ENCODE measurements around the gene LYPD3. TPM values are rescaled to one million over a fixed set of nuclear protein-coding genes. Genes with fewer than 3 reads are reported as not detected.

LYPD3 gene
- total RNA-seq, 1 donor from 2014 or later = not detected

GRCh38 chr19:43416951-43417623 lies 48.3 kb downstream of the LYPD3 start:
- Mint-ChIP-seq H3K27ac (no peak overlapping the region), H3K4me1 (peaks cover 5% of the 10 kb centered on the region)
- POLR2A ChIA-PET = no interaction called here

GRCh38 chr19:43414554-43414953 lies 50.9 kb downstream of the LYPD3 start, which contains the start of gene TEX101:
Gene TEX101, plus strand, starts transcription at chr19:43414890. Its CDS starts 1,030 bp downstream, at chr19:43415920.
- POLR2A ChIA-PET = no interaction called here
- DNase-seq (no peak), ATAC-seq (ENCODE audit: low read depth) (no peak)
- H3K36me3 Mint-ChIP-seq (ENCODE audit: low read depth) = no peaks in the 10 kb centered on the region
- intact Hi-C loops (cut with micrococcal nuclease) = no loop called here
- H3K27ac Mint-ChIP-seq = no peak within 1 kb of the TSS
- TF ChIP-seq CTCF (IDR thresholded peaks at IDR 0.05) = no peak
- no peak within 1 kb of the TSS for H3K4me3 Mint-ChIP-seq
- H3K9me3 Mint-ChIP-seq = peaks cover 6% of the 10 kb centered on the region
- CTCF ChIA-PET = no interaction called here
- H3K27me3 Mint-ChIP-seq = no peaks in the 10 kb centered on the region
- peaks cover 5% of the 10 kb centered on the region for H3K4me1 Mint-ChIP-seq

More at GRCh38 chr19:43416951-43417623, 48.3 kb downstream of the LYPD3 start:
- Mint-ChIP-seq H3K36me3 (ENCODE audit: low read depth) (no peaks in the 10 kb centered on the region), H3K27me3 (peaks cover 4% of the 10 kb centered on the region), H3K9me3 (peaks cover 4% of the 10 kb centered on the region), H3K4me3 (no peak overlapping the region)
- TF ChIP-seq CTCF (IDR thresholded peaks at IDR 0.05) = no peak
- ATAC-seq (ENCODE audit: low read depth) (no peak), DNase-seq (no peak)
- CTCF ChIA-PET = interaction anchor here (0.7 to 1.4 kb wide), 2 partner anchors 12 to 102 kb away, joined by 3 read pairs; no protein-coding TSS in a partner anchor
- intact Hi-C loops (cut with micrococcal nuclease) = no loop called here

- CTCF ChIA-PET = no interaction called here
- Mint-ChIP-seq H3K27me3 (no peaks in the 10 kb centered on the region), H3K4me3 (no peak overlapping the region), H3K4me1 (peaks cover 5% of the 10 kb centered on the region), H3K27ac (no peak overlapping the region), H3K36me3 (ENCODE audit: low read depth) (no peaks in the 10 kb centered on the region), H3K9me3 (peaks cover 6% of the 10 kb centered on the region)
- TF ChIP-seq CTCF (IDR thresholded peaks at IDR 0.05) = no peak
- intact Hi-C loops (cut with micrococcal nuclease) = no loop called here
- no peak for DNase-seq
- POLR2A ChIA-PET = no interaction called here
- ATAC-seq (ENCODE audit: low read depth) = no peak
These were observed 53.0 kb downstream of the LYPD3 start for GRCh38 chr19:43412441-43412840.

Other genes with a start within 250 kb of the LYPD3 start
- not detected in 2 replicates for gene PSG9, start 196.1 kb downstream of the LYPD3 start, total RNA-seq
- gene CD177, start 111.9 kb downstream of the LYPD3 start, total RNA-seq = not detected in 2 replicates
- gene TEX101, start 50.7 kb downstream of the LYPD3 start, total RNA-seq = not detected in 2 replicates
- 32.2 and 34.5 TPM in 2 replicates for gene PHLDB3, start 39.1 kb upstream of the LYPD3 start, total RNA-seq
- gene ETHE1, start 61.6 kb upstream of the LYPD3 start, total RNA-seq = 16.3 and 16.7 TPM in 2 replicates
- 1.9 and 3.4 TPM in 2 replicates for gene ZNF575, start 67.6 kb upstream of the LYPD3 start, total RNA-seq
- gene XRCC1, start 109.9 kb upstream of the LYPD3 start, total RNA-seq = 31.9 and 34.5 TPM in 2 replicates
- 1.9 and 2.1 TPM in 2 replicates for gene PINLYP, start 110.2 kb upstream of the LYPD3 start, total RNA-seq
- 13.1 and 14.1 TPM in 2 replicates for gene IRGQ, start 130.5 kb upstream of the LYPD3 start, total RNA-seq
- 14.5 and 17.3 TPM in 2 replicates for gene ZNF576, start 131.0 kb upstream of the LYPD3 start, total RNA-seq
- gene SRRM5, start 146.5 kb upstream of the LYPD3 start, total RNA-seq = 0.29 and 0.42 TPM in 2 replicates
- 26.2 and 29.1 TPM in 2 replicates for gene ZNF428, start 154.0 kb upstream of the LYPD3 start, total RNA-seq
- gene CADM4, start 174.2 kb upstream of the LYPD3 start, total RNA-seq = 0.95 TPM in 1 of 2 replicates, not detected in the other
- 0.66 and 0.71 TPM in 2 replicates for gene PLAUR, start 204.6 kb upstream of the LYPD3 start, total RNA-seq